Panc1 (cell line): Measurements from ENCODE around the gene AMN. TPM values are rescaled to one million over a fixed set of nuclear protein-coding genes. Genes with fewer than 3 reads are reported as not detected.
"Not testable (repeated sequence)": the region's sequence is repeated elsewhere in the genome, so short reads cannot be mapped to it uniquely, and the experiment has no call there.

Source experiments
- ATAC-seq: fragments of 200-7000 bp; cut with Tn5 transposase; 2 replicates; pipeline ENCODE4 v1.9.1; 2020; ENCODE audit warnings: mild to moderate bottlenecking, moderate library complexity
- BruUV-seq: library from RNA; stranded (reverse); fragments of 400-500 nt; replicated peaks from 2 replicates; lab custom pipeline; 2021; lab: Mats Ljungman, UMichigan
- CTCF ChIA-PET: fragments of 300-600 bp; sonication (Branson Sonifier 250); formaldehyde crosslinking; loops from one replicate; lab custom pipeline; 2022; ENCODE audit warnings: antibody characterized with exemption; lab: Charles Lee
- POLR2A ChIA-PET: fragments of 300-600 bp; sonication (Branson Sonifier 250); formaldehyde crosslinking; loops from one replicate; lab custom pipeline; 2022; ENCODE audit warnings: antibody characterized with exemption; lab: Charles Lee
- DNase-seq: peaks from one replicate; pipeline ENCODE4 v3.0.0-alpha.2; 2010; ENCODE audit warnings: low read depth, low spot score
- H3K27ac ChIP-seq: 2 replicates; pipeline ENCODE4 v1.5.1; 2011; ENCODE audit warnings: mild to moderate bottlenecking, low read length, inconsistent platforms
- H3K27me3 ChIP-seq: fragments of 200-500 bp; sonication (Bioruptor generic); 2 replicates; pipeline ENCODE4 v1.6.0; 2014; ENCODE audit warnings: low read length, inconsistent platforms; ENCODE audit not compliant: control insufficient read depth, insufficient read depth
- H3K36me3 ChIP-seq: fragments of 200-500 bp; sonication (Bioruptor generic); 2 replicates; pipeline ENCODE4 v1.5.1; 2014; ENCODE audit warnings: inconsistent platforms, mild to moderate bottlenecking, low read length, moderate library complexity; ENCODE audit not compliant: control insufficient read depth, insufficient read depth
- H3K4me1 ChIP-seq: 2 replicates; pipeline ENCODE4 v1.5.1; 2011; ENCODE audit warnings: inconsistent platforms, mild to moderate bottlenecking, low read length, moderate library complexity; ENCODE audit not compliant: control insufficient read depth, insufficient read depth
- H3K4me3 ChIP-seq, 2 experiments: 2 replicates each; pipeline ENCODE4 v1.5.1; 2011 to 2012; ENCODE audit warnings: low read depth in 2 of 2, low read length in 2 of 2, mild to moderate bottlenecking in 2 of 2, inconsistent platforms in 1 of 2, moderate library complexity in 1 of 2
- H3K9me3 ChIP-seq: fragments of 200-500 bp; sonication (Bioruptor generic); 2 replicates; pipeline ENCODE4 v1.5.1; 2014; ENCODE audit warnings: low read depth, mild to moderate bottlenecking, inconsistent platforms, low read length, moderate library complexity; ENCODE audit not compliant: control insufficient read depth, insufficient read depth
- POLR2AphosphoS5 ChIP-seq: IDR thresholded peaks from 2 replicates; pipeline ENCODE4 v1.6.1; 2012; ENCODE audit warnings: mild to moderate bottlenecking, low read depth, low read length, moderate library complexity
- SIN3A ChIP-seq: IDR thresholded peaks from 2 replicates; pipeline ENCODE4 v1.6.1; 2012; ENCODE audit warnings: low read depth, mild to moderate bottlenecking, low read length, moderate library complexity, borderline replicate concordance; ENCODE audit not compliant: insufficient read depth
- TCF7L2 ChIP-seq: IDR thresholded peaks from 2 replicates; pipeline ENCODE4 v1.6.1; 2011; ENCODE audit warnings: mild to moderate bottlenecking, low read depth, low read length, inconsistent platforms
- in situ Hi-C: cut with HindIII; loops from 2 replicates; pipeline ENCODE4 v1.10.0; 2016; ENCODE audit warnings: low sequenced_read_pairs, low pct_unique_long_range_greater_than_20kb
- intact Hi-C: fragments of 100-400 bp; cut with micrococcal nuclease; formaldehyde crosslinking; loops from one replicate; pipeline ENCODE4 v1.10.0; 2022; ENCODE audit not compliant: unreplicated experiment
- total RNA-seq: library from RNA; stranded (reverse); gene quantifications from one replicate; pipeline ENCODE4 v1.2.1, GENCODE V29; 2021; ENCODE audit not compliant: unreplicated experiment
- TF ChIP-seq, protein P1 (sequence below): fragments of 450-650 bp; IDR thresholded peaks from 2 replicates; pipeline ENCODE4 v1.5.1; 2017; ENCODE audit warnings: mild to moderate bottlenecking
- TF ChIP-seq, protein P2 (sequence below), 2 experiments: IDR thresholded peaks; 2 replicates each; pipeline ENCODE4 v1.6.1; 2011 to 2012; ENCODE audit warnings: low read depth in 2 of 2, control low read depth in 1 of 2, low read length in 1 of 2, mild to moderate bottlenecking in 1 of 2, moderate library complexity in 1 of 2; ENCODE audit not compliant: insufficient read depth in 1 of 2

Gene AMN
- total RNA-seq, 1 experiment from 2014 or later: 0.44 TPM

DNA sequence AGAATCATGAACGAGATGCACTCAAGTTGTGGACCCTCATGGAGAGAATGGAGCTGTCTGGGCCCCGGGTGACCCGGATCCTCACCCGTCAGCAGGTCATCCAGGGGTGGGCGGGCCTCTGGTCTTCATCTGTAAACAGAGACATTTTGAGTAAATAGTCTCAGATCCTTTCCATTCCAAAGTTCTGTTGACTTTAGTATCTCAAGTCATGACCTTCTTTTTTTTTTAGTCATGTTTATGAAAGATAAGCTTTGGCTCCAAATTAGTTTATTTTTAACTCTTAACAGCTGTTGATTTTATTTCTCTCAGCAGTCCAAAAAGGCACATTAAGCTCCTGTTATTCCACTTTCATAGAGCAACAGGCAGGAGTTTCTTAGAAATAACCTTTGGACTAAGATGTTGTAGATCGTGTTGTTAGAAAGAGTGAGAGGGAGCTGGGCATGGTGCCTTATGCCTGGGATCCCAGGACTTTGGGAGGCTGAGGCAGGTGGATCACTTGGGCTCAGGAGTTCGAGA, 48.9 kb upstream of the AMN start:
- DNase-seq (no peak), ATAC-seq (no peak)
- no peaks in the 10 kb centered on the region for H3K4me1 ChIP-seq
- H3K9me3 ChIP-seq: no peaks in the 10 kb centered on the region
- CTCF ChIA-PET: no interaction called here
- H3K36me3 ChIP-seq: peaks cover 7% of the 10 kb centered on the region; the same call in 1 of the 2 replicates
- no peaks in the 10 kb centered on the region for H3K27me3 ChIP-seq
- intact Hi-C loops (no loop called here), in situ Hi-C loops (no loop called here)
- BruUV-seq: no TSS peak
- TF ChIP-seq, protein P1, sequence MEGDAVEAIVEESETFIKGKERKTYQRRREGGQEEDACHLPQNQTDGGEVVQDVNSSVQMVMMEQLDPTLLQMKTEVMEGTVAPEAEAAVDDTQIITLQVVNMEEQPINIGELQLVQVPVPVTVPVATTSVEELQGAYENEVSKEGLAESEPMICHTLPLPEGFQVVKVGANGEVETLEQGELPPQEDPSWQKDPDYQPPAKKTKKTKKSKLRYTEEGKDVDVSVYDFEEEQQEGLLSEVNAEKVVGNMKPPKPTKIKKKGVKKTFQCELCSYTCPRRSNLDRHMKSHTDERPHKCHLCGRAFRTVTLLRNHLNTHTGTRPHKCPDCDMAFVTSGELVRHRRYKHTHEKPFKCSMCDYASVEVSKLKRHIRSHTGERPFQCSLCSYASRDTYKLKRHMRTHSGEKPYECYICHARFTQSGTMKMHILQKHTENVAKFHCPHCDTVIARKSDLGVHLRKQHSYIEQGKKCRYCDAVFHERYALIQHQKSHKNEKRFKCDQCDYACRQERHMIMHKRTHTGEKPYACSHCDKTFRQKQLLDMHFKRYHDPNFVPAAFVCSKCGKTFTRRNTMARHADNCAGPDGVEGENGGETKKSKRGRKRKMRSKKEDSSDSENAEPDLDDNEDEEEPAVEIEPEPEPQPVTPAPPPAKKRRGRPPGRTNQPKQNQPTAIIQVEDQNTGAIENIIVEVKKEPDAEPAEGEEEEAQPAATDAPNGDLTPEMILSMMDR: no peak
- TF ChIP-seq SIN3A: no peak
- POLR2A ChIA-PET: no interaction called here
- H3K4me3 ChIP-seq: no peak overlapping the region
- H3K27ac ChIP-seq: no peak overlapping the region

DNA sequence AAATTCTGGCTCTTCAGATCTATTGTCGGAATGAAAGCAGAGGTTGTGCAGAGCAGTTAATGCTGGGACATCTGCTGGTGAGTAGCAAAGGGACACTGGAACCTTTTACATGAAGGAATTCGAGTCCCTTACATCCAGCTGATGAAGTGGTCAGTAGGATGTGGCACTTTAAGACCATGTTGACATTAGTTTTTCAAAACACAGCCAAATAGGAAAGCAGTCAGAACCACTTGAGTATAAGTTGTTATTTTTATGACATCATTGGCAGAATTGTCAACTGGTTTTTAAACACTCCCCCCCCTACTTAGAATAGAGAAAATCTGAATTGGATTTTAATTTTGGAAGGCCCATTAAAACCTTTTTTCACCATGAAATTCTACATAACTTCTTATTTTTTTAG, 46.8 kb upstream of the AMN start:
- DNase-seq: no peak
- Histone ChIP-seq H3K27ac (no peak overlapping the region), H3K27me3 (no peaks in the 10 kb centered on the region), H3K4me3 (no peak overlapping the region), H3K36me3 (peaks cover 7% of the 10 kb centered on the region; the same call in 1 of the 2 replicates), H3K4me1 (no peaks in the 10 kb centered on the region), H3K9me3 (no peaks in the 10 kb centered on the region)
- BruUV-seq: no TSS peak
- in situ Hi-C loops (no loop called here), intact Hi-C loops (no loop called here)
- TF ChIP-seq TCF7L2: no peak
- TF ChIP-seq SIN3A: no peak
- TF ChIP-seq, protein P2, sequence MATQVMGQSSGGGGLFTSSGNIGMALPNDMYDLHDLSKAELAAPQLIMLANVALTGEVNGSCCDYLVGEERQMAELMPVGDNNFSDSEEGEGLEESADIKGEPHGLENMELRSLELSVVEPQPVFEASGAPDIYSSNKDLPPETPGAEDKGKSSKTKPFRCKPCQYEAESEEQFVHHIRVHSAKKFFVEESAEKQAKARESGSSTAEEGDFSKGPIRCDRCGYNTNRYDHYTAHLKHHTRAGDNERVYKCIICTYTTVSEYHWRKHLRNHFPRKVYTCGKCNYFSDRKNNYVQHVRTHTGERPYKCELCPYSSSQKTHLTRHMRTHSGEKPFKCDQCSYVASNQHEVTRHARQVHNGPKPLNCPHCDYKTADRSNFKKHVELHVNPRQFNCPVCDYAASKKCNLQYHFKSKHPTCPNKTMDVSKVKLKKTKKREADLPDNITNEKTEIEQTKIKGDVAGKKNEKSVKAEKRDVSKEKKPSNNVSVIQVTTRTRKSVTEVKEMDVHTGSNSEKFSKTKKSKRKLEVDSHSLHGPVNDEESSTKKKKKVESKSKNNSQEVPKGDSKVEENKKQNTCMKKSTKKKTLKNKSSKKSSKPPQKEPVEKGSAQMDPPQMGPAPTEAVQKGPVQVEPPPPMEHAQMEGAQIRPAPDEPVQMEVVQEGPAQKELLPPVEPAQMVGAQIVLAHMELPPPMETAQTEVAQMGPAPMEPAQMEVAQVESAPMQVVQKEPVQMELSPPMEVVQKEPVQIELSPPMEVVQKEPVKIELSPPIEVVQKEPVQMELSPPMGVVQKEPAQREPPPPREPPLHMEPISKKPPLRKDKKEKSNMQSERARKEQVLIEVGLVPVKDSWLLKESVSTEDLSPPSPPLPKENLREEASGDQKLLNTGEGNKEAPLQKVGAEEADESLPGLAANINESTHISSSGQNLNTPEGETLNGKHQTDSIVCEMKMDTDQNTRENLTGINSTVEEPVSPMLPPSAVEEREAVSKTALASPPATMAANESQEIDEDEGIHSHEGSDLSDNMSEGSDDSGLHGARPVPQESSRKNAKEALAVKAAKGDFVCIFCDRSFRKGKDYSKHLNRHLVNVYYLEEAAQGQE (IDR thresholded peaks at IDR 0.05; ENCODE audit: insufficient read depth in 1 of 2, low read depth in 2 of 2, low read length in 1 of 2): no peak
- TF ChIP-seq POLR2AphosphoS5: no peak
- TF ChIP-seq, protein P1: no peak
- ChIA-PET POLR2A (no interaction called here), CTCF (no interaction called here)
- no peak for ATAC-seq

DNA sequence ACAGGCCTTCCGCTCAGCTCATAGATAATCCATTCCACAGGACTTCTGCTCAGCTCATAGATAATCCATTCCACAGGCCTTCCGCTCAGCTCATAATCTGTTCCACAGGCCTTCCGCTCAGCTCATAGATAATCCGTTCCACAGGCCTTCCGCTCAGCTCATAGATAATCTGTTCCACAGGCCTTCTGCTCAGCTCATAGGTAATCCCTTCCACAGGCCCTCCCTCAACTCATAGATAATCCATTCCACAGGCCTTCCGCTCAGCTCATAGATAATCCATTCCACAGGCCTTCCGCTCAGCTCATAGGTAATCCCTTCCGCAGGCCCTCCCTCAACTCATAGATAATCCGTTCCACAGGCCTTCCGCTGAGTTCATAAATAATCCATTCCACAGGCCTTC, 45.0 kb upstream of the AMN start:
- H3K27me3 ChIP-seq, H3K27ac ChIP-seq, in situ Hi-C loops, DNase-seq, H3K4me3 ChIP-seq, ATAC-seq, H3K36me3 ChIP-seq, H3K9me3 ChIP-seq, H3K4me1 ChIP-seq, intact Hi-C loops, BruUV-seq, POLR2A ChIA-PET: not testable (repeated sequence)
- CTCF ChIA-PET: interaction anchor here (0.7 kb wide), 1 partner anchor 635 kb away, joined by 6 read pairs; no protein-coding TSS in a partner anchor
